ENCODE measurements around the gene DDAH2.

Gene DDAH2

GRCh38 chr6:31727034-31727716, 1.9 kb downstream of the DDAH2 start:
- ATAC-seq, result no peak

GRCh38 chr6:31725502-31726350, 3.4 kb downstream of the DDAH2 start:
- TF ChIP-seq ZC3H10 (CRISPR knock-in tag; IDR thresholded peaks at IDR 0.05) (no peak), SNAI2 (CRISPR knock-in tag; IDR thresholded peaks at IDR 0.05) (no peak), TSHZ2 (CRISPR knock-in tag; IDR thresholded peaks at IDR 0.05) (no peak), CREB5 (CRISPR knock-in tag; IDR thresholded peaks at IDR 0.05; ENCODE audit: low read depth) (no peak), POU6F1 (CRISPR knock-in tag; IDR thresholded peaks at IDR 0.05; ENCODE audit: borderline replicate concordance, low read depth) (no peak), ISL1 (CRISPR knock-in tag; IDR thresholded peaks at IDR 0.05) (no peak), ZNF70 (CRISPR knock-in tag; IDR thresholded peaks at IDR 0.05) (no peak), ESRRG (CRISPR knock-in tag; IDR thresholded peaks at IDR 0.05) (no peak), PATZ1 (CRISPR knock-in tag; IDR thresholded peaks at IDR 0.05; ENCODE audit: borderline replicate concordance) (no peak), BACH2 (CRISPR knock-in tag; IDR thresholded peaks at IDR 0.05; ENCODE audit: borderline replicate concordance) (no peak), ZFP30 (CRISPR knock-in tag; IDR thresholded peaks at IDR 0.05) (no peak), RARB (CRISPR knock-in tag; IDR thresholded peaks at IDR 0.05) (no peak)
- no peak for ATAC-seq

More at GRCh38 chr6:31727034-31727716, 1.9 kb downstream of the DDAH2 start:
- no peak for TF ChIP-seq PATZ1 (CRISPR knock-in tag; IDR thresholded peaks at IDR 0.05; ENCODE audit: borderline replicate concordance)
- no peak for TF ChIP-seq POU6F1 (CRISPR knock-in tag; IDR thresholded peaks at IDR 0.05; ENCODE audit: borderline replicate concordance, low read depth)
- TF ChIP-seq ZFP30 (CRISPR knock-in tag; IDR thresholded peaks at IDR 0.05), result no peak
- TF ChIP-seq CSDC2 (CRISPR knock-in tag; IDR thresholded peaks at IDR 0.05), result no peak
- TF ChIP-seq TCF4 (CRISPR knock-in tag; IDR thresholded peaks at IDR 0.05; ENCODE audit: borderline replicate concordance), result no peak
- TF ChIP-seq RARB (CRISPR knock-in tag; IDR thresholded peaks at IDR 0.05), result no peak
- no peak for TF ChIP-seq ZC3H10 (CRISPR knock-in tag; IDR thresholded peaks at IDR 0.05)
- TF ChIP-seq PPARA (CRISPR knock-in tag; IDR thresholded peaks at IDR 0.05; ENCODE audit: borderline replicate concordance), result no peak
- no peak for TF ChIP-seq ZNF565 (CRISPR knock-in tag; conservative IDR thresholded peaks at IDR 0.05; ENCODE audit: low read depth)
- no peak for TF ChIP-seq ISL1 (CRISPR knock-in tag; IDR thresholded peaks at IDR 0.05)
